Gastrocnemius medialis (tissue), 4 donors: ENCODE data around the gene LIMCH1.
"Not testable (repeated sequence)": the region's sequence is repeated elsewhere in the genome, so short reads cannot be mapped to it uniquely, and the experiment has no call there.

Source experiments
- CTCF ChIP-seq, 5 experiments: fragments of 450-650 bp in 3 of 5; fragments of 200-600 bp in 2 of 5; sonication (generic) in 2 of 5; IDR thresholded peaks in 4 of 5; conservative IDR thresholded peaks in 1 of 5; 1 replicate in 4 of 5; 2 replicates in 1 of 5; pipeline ENCODE4 v1.5.1; 2016 to 2019; ENCODE audit warnings: antibody characterized with exemption in 5 of 5, mild to moderate bottlenecking in 3 of 5, moderate library complexity in 3 of 5
- POLR2A ChIP-seq, 2 donors: fragments of 450-650 bp; IDR thresholded peaks; one replicate each; pipeline ENCODE4 v1.6.1; 2017; ENCODE audit warnings: antibody characterized with exemption in 2 of 2, mild to moderate bottlenecking in 2 of 2, moderate library complexity in 2 of 2

GRCh38 chr4:41491081-41491576 is 46.8 kb upstream of the LIMCH1 start:
- TF ChIP-seq CTCF (IDR thresholded peaks at IDR 0.05 in 4 of 5, conservative IDR thresholded peaks at IDR 0.05 in 1 of 5); POLR2A (IDR thresholded peaks at IDR 0.05): not testable (repeated sequence)
